Endothelial cell of umbilical vein (primary cell): ENCODE data around the gene POU2AF1. TPM values are rescaled to one million over a fixed set of nuclear protein-coding genes. Genes with fewer than 3 reads are reported as not detected.
A peak's percentile ranks its signal among the peaks of the same experiment; 100 is the strongest.

Experiments
- Bru-seq: library from RNA; stranded (reverse); fragments of 400-500 nt; gene quantifications from one replicate; lab custom pipeline; 2021; lab: Mats Ljungman, UMichigan
- BruChase-seq, 2 experiments: library from RNA; stranded (reverse); fragments of 400-500 nt; gene quantifications; one replicate each; lab custom pipeline; 2021; lab: Mats Ljungman, UMichigan
- BruUV-seq: library from RNA; stranded (reverse); fragments of 400-500 nt; replicated peaks from 2 replicates; lab custom pipeline; 2021; lab: Mats Ljungman, UMichigan
- CTCF ChIA-PET: fragments of 300-600, 350-600 bp; sonication (Branson Sonifier 250); formaldehyde crosslinking; loops from one replicate; lab custom pipeline; 2021; ENCODE audit warnings: antibody characterized with exemption, inconsistent platforms; lab: Charles Lee
- POLR2A ChIA-PET: fragments of 300-600, 350-600 bp; sonication (Branson Sonifier 250); formaldehyde crosslinking; loops from one replicate; lab custom pipeline; 2021; ENCODE audit warnings: antibody characterized with exemption, inconsistent platforms; lab: Charles Lee
- DNase-seq: peaks from one replicate; pipeline ENCODE4 v3.0.0-alpha.2; 2011; ENCODE audit warnings: low read depth, low spot score
- FAIRE-seq: peaks from 2 replicates; lab custom pipeline; 2011; peaks lifted over from hg19 to GRCh38; lab: Jason Lieb, UNC
- H2AFZ ChIP-seq: 2 replicates; pipeline ENCODE4 v1.6.0; 2012; ENCODE audit warnings: low read depth, low read length, control low read depth, inconsistent platforms
- H3K27ac ChIP-seq: 2 replicates; pipeline ENCODE4 v1.5.1; 2011; ENCODE audit warnings: low read depth, mild to moderate bottlenecking, control low read depth, low read length, moderate library complexity; ENCODE audit not compliant: insufficient read depth
- H3K27me3 ChIP-seq, 2 experiments: 2 replicates each; pipeline versions ENCODE4 v1.6.0 to v1.6.1; 2011; ENCODE audit warnings: low read length in 2 of 2, mixed read lengths in 1 of 2; ENCODE audit not compliant: control insufficient read depth in 2 of 2, insufficient read depth in 2 of 2
- H3K36me3 ChIP-seq, 2 experiments: 2 replicates in 1 of 2; 3 replicates in 1 of 2; pipeline ENCODE4 v1.5.1; 2011; ENCODE audit warnings: low read length in 2 of 2, mild to moderate bottlenecking in 1 of 2, moderate library complexity in 1 of 2; ENCODE audit not compliant: control insufficient read depth in 2 of 2, insufficient read depth in 2 of 2; ENCODE audit errors: extremely low read depth in 1 of 2
- H3K4me1 ChIP-seq: 3 replicates; pipeline ENCODE4 v1.5.1; 2011; ENCODE audit warnings: mild to moderate bottlenecking, low read length; ENCODE audit not compliant: control insufficient read depth, insufficient read depth; ENCODE audit errors: extremely low read depth
- H3K4me2 ChIP-seq: 2 replicates; pipeline ENCODE4 v1.6.1; 2011; ENCODE audit warnings: low read length, control low read depth, mixed read lengths; ENCODE audit not compliant: insufficient read depth
- H3K4me3 ChIP-seq, 3 experiments: fragments of 200-600 bp in 1 of 3; sonication (generic), shearing (Covaris generic) in 1 of 3; replicated peaks in 1 of 3; 2 replicates each; pipeline ENCODE4 v1.5.1; 2011 to 2016; ENCODE audit warnings: control low read depth in 3 of 3, low read length in 3 of 3, mild to moderate bottlenecking in 2 of 3, inconsistent platforms in 1 of 3, low read depth in 1 of 3, moderate library complexity in 1 of 3; ENCODE audit not compliant: insufficient read depth in 1 of 3
- H3K79me2 ChIP-seq: 2 replicates; pipeline ENCODE4 v1.6.0; 2012; ENCODE audit warnings: low read length, inconsistent platforms; ENCODE audit not compliant: control insufficient read depth, insufficient read depth
- H3K9ac ChIP-seq: replicated peaks from 2 replicates; pipeline ENCODE3; 2011; ENCODE audit warnings: low read length, control low read depth; ENCODE audit not compliant: insufficient read depth; ENCODE audit errors: extremely low read depth
- H3K9me1 ChIP-seq: replicated peaks from 3 replicates; pipeline ENCODE4 v1.6.0; 2011; ENCODE audit warnings: mild to moderate bottlenecking, low read length; ENCODE audit not compliant: control insufficient read depth, insufficient read depth; ENCODE audit errors: extremely low read depth
- H3K9me3 ChIP-seq: replicated peaks from 2 replicates; pipeline ENCODE4 v1.5.1; 2012; ENCODE audit warnings: low read length, inconsistent platforms; ENCODE audit not compliant: control insufficient read depth, insufficient read depth
- H4K20me1 ChIP-seq: replicated peaks from 2 replicates; pipeline ENCODE3; 2011; ENCODE audit warnings: mild to moderate bottlenecking, low read length; ENCODE audit not compliant: control insufficient read depth, insufficient read depth; ENCODE audit errors: extremely low read depth
- CTCF ChIP-seq, 2 donors: IDR thresholded peaks; 1 replicate in 1 of 2; 2 replicates in 1 of 2; pipeline ENCODE4 v1.5.1; 2011; ENCODE audit warnings: low read length in 2 of 2, mild to moderate bottlenecking in 2 of 2, moderate library complexity in 2 of 2, control low read depth in 1 of 2, inconsistent platforms in 1 of 2, low read depth in 1 of 2; ENCODE audit not compliant: insufficient read depth in 1 of 2; ENCODE audit errors: extremely low read depth in 1 of 2
- EZH2 ChIP-seq: IDR thresholded peaks from 2 replicates; pipeline ENCODE4 v1.6.1; 2012; ENCODE audit warnings: borderline replicate concordance, low read depth, mild to moderate bottlenecking, moderate library complexity, low read length, inconsistent platforms; ENCODE audit not compliant: severe bottlenecking
- FOS ChIP-seq: IDR thresholded peaks from 2 replicates; pipeline ENCODE4 v1.6.1; 2011; ENCODE audit warnings: mild to moderate bottlenecking, low read length, moderate library complexity, borderline replicate concordance; ENCODE audit not compliant: insufficient read depth
- GATA2 ChIP-seq: IDR thresholded peaks from 2 replicates; pipeline ENCODE4 v1.7.0; 2011; ENCODE audit warnings: low read depth, mild to moderate bottlenecking, moderate library complexity, mixed read lengths, low read length; ENCODE audit not compliant: insufficient read length, insufficient read depth
- JUN ChIP-seq: IDR thresholded peaks from 2 replicates; pipeline ENCODE4 v1.6.1; 2011; ENCODE audit warnings: borderline replicate concordance, low read depth; ENCODE audit not compliant: insufficient read length, insufficient read depth
- MAX ChIP-seq: IDR thresholded peaks from 2 replicates; pipeline ENCODE4 v1.6.1; 2011; ENCODE audit not compliant: insufficient read depth, insufficient read length
- MYC ChIP-seq: IDR thresholded peaks from one replicate; pipeline ENCODE4 v1.6.1; 2011; ENCODE audit warnings: mild to moderate bottlenecking, low read depth, low read length
- POLR2A ChIP-seq: IDR thresholded peaks from 2 replicates; pipeline ENCODE4 v1.6.1; 2012; ENCODE audit warnings: low read depth, mild to moderate bottlenecking, control low read depth, low read length
- POLR2AphosphoS5 ChIP-seq: IDR thresholded peaks from 2 replicates; pipeline ENCODE4 v1.6.1; 2012; ENCODE audit warnings: low read depth, mild to moderate bottlenecking, control low read depth, low read length, moderate library complexity; ENCODE audit not compliant: insufficient read depth
- dilution Hi-C: fragments of 300-500 bp; cut with MboI; formaldehyde crosslinking; loops from one replicate; pipeline ENCODE4 v1.15.0; 2019; ENCODE audit warnings: low sequenced_read_pairs; ENCODE audit not compliant: extremely low pct_ligation_motif_present
- intact Hi-C: fragments of 100-400 bp; cut with micrococcal nuclease; formaldehyde crosslinking; loops from one replicate; pipeline ENCODE4 v1.10.0; 2022
- long read RNA-seq: library from polyadenylated mRNA; stranded (forward); transcript quantifications from one replicate; pipeline ENCODE4 v2.0.0, GENCODE V29; 2021
- polyA minus RNA-seq, 3 experiments: library from RNA; depleted of rRNA, polyadenylated mRNA; stranded (reverse); fragments of >200 nt; gene quantifications; 1 replicate in 1 of 3; 2 replicates in 2 of 3; pipeline ENCODE4 v1.2.3, GENCODE V29; 2011
- polyA plus RNA-seq, 4 experiments: library from polyadenylated mRNA; depleted of rRNA in 3 of 4; stranded (reverse) in 3 of 4; unstranded in 1 of 4; fragments of >200 nt; gene quantifications; 2 replicates each; pipeline versions ENCODE4 v1.2.1 to v1.2.3, GENCODE V29; 2011 to 2012; ENCODE audit warnings: missing spikeins in 1 of 4
- total RNA-seq: library from RNA; stranded (reverse); gene quantifications from 2 replicates; pipeline ENCODE4 v1.2.3, GENCODE V29; 2021

Gene POU2AF1
- not detected in 2 replicates for total RNA-seq
- not detected in 2 replicates for polyA plus RNA-seq
- polyA plus RNA-seq (2011; cell fraction: cytosol; rRNA removed) = not detected in 2 replicates
- polyA plus RNA-seq (2011; cell fraction: nucleus; rRNA removed) = not detected in 2 replicates
- not detected in 2 replicates for polyA plus RNA-seq (2012)
- not detected in 2 replicates for polyA minus RNA-seq
- polyA minus RNA-seq (2011; cell fraction: cytosol; rRNA and poly(A)+ RNA removed) = not detected
- not detected in 2 replicates for polyA minus RNA-seq (2011; cell fraction: nucleus; rRNA and poly(A)+ RNA removed)
- Bru-seq, nascent RNA = not detected
- percentile 9 among the genes with signal in this experiment for BruChase-seq, experiment 1, labeled RNA remaining after a 6-hour chase
- BruChase-seq, experiment 2, labeled RNA remaining after a 2-hour chase = not detected
- long read RNA-seq = 0 reads

GRCh38 chr11:111378861-111379601 is at the start of gene POU2AF1:
TSS of gene POU2AF1 (minus strand) at chr11:111379275. CDS start at chr11:111379177, 98 bp downstream.
- H3K27me3 ChIP-seq = peaks cover 0 to 2% of the 10 kb centered on the region in 2 experiments
- dilution Hi-C loops (no loop called here), intact Hi-C loops (no loop called here)
- no peak within 1 kb of the TSS for H3K4me3 ChIP-seq
- H3K4me1 ChIP-seq = no peaks in the 10 kb centered on the region
- DNase-seq (no peak), FAIRE-seq (no peak)
- H3K9me3 ChIP-seq = no peaks in the 10 kb centered on the region
- TF ChIP-seq POLR2AphosphoS5 = no peak
- no peak for TF ChIP-seq FOS
- no peak for TF ChIP-seq CTCF (IDR thresholded peaks at IDR 0.05; ENCODE audit: extremely low read depth in 1 of 2, insufficient read depth in 1 of 2, low read depth in 1 of 2, low read length in 2 of 2)
- no peak for TF ChIP-seq MAX
- no peak for TF ChIP-seq MYC
- TF ChIP-seq GATA2 = no peak
- TF ChIP-seq POLR2A = no peak
- no peak for TF ChIP-seq JUN
- no peak for TF ChIP-seq EZH2
- no peaks in the 10 kb centered on the region for H4K20me1 ChIP-seq
- no peak within 1 kb of the TSS for H3K27ac ChIP-seq
- ChIA-PET POLR2A (no interaction called here), CTCF (no interaction called here)
- no peak within 1 kb of the TSS for H3K4me2 ChIP-seq
- no TSS peak for BruUV-seq
- H2AFZ ChIP-seq = no peak within 1 kb of the TSS
- no peak within 1 kb of the TSS for H3K9ac ChIP-seq
- H3K36me3 ChIP-seq = no peaks in the 10 kb centered on the region
- H3K79me2 ChIP-seq = no peaks in the 10 kb centered on the region
- no peaks in the 10 kb centered on the region for H3K9me1 ChIP-seq
